GM21717 (cell line): ENCODE data around the gene A4GNT.

Source experiments
- ATAC-seq: cut with Tn5 transposase; IDR thresholded peaks from one replicate; pipeline ENCODE4 v1.9.1; 2021; ENCODE audit warnings: mild to moderate bottlenecking, moderate library complexity; ENCODE audit not compliant: unreplicated experiment

The A4GNT gene

DNA sequence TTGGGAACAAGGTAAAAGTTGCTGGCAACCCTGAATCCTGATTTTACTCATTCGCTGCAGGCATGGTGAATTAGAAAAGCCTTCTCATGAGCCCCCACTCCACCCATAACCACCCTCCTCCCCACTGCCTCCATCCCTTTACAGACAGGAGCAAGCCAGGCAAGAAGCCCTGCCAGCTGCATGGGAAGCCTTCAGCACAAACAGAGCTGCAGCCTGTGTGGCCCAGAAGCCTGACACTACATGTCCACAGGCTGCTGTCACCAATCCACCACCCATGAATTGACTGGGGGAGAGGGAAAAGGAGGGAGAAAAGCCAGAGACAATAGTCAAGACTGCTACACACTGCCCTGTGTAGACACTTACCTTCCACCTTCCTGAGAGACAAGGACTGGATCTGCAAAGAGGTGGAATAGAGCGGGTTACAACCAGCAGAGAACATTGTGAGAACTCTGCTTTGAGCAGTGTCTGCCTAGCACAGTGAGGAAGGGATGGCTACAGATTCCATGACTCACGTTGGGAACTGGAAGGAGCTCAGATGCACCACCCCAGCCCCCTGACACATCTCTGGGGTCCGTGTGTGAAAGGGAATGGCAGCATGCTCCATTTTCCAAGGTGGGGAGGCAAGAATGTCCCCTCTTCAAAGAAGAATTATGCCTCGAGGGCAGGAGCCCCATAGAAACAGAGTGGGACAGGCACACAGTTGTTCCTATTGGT lies 50.7 kb downstream of the A4GNT start:
- ATAC-seq, result no peak

DNA sequence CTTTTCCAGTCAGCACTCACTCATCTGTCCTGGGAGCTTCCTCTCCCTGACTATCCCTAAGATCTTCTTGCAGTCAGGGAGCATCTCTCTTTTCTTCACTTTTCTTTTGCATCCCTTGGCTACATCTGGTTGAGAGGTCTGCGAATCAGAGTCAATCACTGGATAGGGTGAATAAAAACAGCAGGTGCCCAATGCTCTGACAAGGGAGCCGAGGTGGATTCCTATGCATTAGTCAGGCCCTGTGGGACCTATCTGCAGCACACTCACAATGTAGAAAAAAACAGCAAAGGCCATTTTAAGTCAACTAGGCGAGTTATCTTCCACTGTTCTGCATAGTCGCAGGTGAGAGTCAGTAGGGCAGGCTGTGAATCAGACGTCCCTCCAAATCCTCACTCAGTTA lies 52.3 kb downstream of the A4GNT start:
- ATAC-seq, result no peak

DNA sequence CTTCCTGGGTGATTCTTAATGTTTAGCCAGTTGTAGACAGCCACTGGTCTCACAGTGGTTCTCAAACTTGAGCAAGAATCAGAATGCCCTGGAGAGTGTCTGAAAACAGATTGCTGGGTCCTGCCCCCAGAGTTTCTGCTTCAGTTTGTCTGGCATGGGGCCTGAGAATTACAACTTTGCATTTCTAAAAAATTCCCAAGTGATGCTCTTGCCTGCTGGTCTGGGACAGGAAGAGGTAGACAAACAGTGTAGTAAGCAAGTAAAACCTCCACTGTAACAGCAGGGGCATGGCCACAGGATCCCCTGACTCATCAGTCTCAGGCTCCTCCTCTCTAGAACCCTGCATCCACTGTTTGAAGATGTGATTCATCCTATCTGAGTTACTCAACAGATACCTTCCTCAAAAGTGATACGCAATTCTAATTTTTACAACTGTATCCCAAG lies 53.3 kb downstream of the A4GNT start:
- no peak for ATAC-seq

DNA sequence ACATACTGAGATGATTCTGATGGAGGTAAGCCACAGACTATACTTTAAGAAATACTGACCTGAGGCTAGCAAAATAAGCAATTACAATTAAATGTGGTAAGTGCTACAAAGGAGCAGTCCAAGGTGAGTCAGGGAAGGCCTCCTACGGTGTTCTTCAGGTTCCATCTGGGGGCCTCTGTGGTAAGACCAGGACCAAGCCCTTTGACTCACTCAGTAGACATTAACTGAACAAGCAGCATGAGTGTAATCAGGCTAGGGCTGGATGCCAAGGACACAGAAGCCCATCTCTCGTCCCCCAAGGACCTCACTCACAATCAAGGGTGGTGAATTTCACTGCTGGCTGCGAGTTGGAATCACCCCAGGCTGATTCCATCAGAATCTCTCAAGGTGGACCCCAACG lies 54.1 kb downstream of the A4GNT start:
- no peak for ATAC-seq
